B cell (primary cell): Measurements from ENCODE around the gene TAPBP. TPM values are rescaled to one million over a fixed set of nuclear protein-coding genes. Genes with fewer than 3 reads are reported as not detected.
A peak's percentile ranks its signal among the peaks of the same experiment; 100 is the strongest.

Source experiments
- ATAC-seq: fragments of 200-7000 bp; cut with Tn5 transposase; one replicate; pipeline ENCODE4 v1.10.0; 2021; ENCODE audit warnings: low read depth, mild to moderate bottlenecking, moderate number of reproducible peaks, moderate library complexity
- CTCF ChIA-PET: fragments of 350-600 bp; sonication (Branson Sonifier 250); formaldehyde crosslinking; loops from one replicate; lab custom pipeline; 2021; ENCODE audit warnings: antibody characterized with exemption, inconsistent platforms; lab: Charles Lee
- POLR2A ChIA-PET: fragments of 350-600 bp; sonication (Branson Sonifier 250); formaldehyde crosslinking; loops from one replicate; lab custom pipeline; 2021; ENCODE audit warnings: antibody characterized with exemption; lab: Charles Lee
- DNase-seq: peaks from one replicate; pipeline ENCODE4 v3.0.0; 2013
- H2AFZ ChIP-seq: 2 replicates; pipeline ENCODE4 v1.6.1; 2012; ENCODE audit warnings: mild to moderate bottlenecking, low read depth, low read length; ENCODE audit not compliant: insufficient read depth, poor library complexity, severe bottlenecking
- H3K27ac ChIP-seq, 2 donors: 1 replicate in 1 of 2; 2 replicates in 1 of 2; pipeline ENCODE4 v1.5.1; 2012 to 2013; ENCODE audit warnings: low read length in 2 of 2, mild to moderate bottlenecking in 2 of 2, moderate library complexity in 1 of 2
- H3K27me3 ChIP-seq, 4 experiments: fragments of 200-600 bp in 1 of 4; sonication (generic) in 1 of 4; replicated peaks in 1 of 4; 1 replicate in 2 of 4; 2 replicates in 2 of 4; pipeline versions ENCODE4 v1.6.1 to v1.7.0; 2013 to 2016; ENCODE audit warnings: low read length in 3 of 4, mild to moderate bottlenecking in 2 of 4, mixed read lengths in 1 of 4, moderate library complexity in 1 of 4; ENCODE audit not compliant: insufficient read depth in 4 of 4, control insufficient read depth in 3 of 4; ENCODE audit errors: control extremely low read depth in 1 of 4
- H3K36me3 ChIP-seq, 2 experiments: replicated peaks in 1 of 2; 1 replicate in 1 of 2; 2 replicates in 1 of 2; pipeline versions ENCODE4 v1.6.1 to v1.7.1; 2013; ENCODE audit warnings: low read length in 1 of 2; ENCODE audit not compliant: insufficient read depth in 2 of 2, control insufficient read depth in 1 of 2; ENCODE audit errors: control extremely low read depth in 1 of 2, extremely low read depth in 1 of 2
- H3K4me1 ChIP-seq, 2 donors: fragments of 200-600 bp in 1 of 2; sonication (generic) in 1 of 2; 1 replicate in 1 of 2; 2 replicates in 1 of 2; pipeline versions ENCODE4 v1.5.1 to v1.6.1; 2013 to 2017; ENCODE audit warnings: low read length in 2 of 2; ENCODE audit not compliant: control insufficient read depth in 2 of 2, insufficient read depth in 2 of 2
- H3K4me2 ChIP-seq: replicated peaks from 2 replicates; pipeline ENCODE3; 2012; ENCODE audit warnings: mild to moderate bottlenecking, low read depth, low read length; ENCODE audit not compliant: poor library complexity, severe bottlenecking
- H3K4me3 ChIP-seq, 5 experiments: fragments of 200-600 bp in 1 of 5; sonication (generic) in 1 of 5; 1 replicate in 3 of 5; 2 replicates in 2 of 5; pipeline versions ENCODE4 v1.5.1 to v1.7.0; 2011 to 2016; ENCODE audit warnings: low read length in 4 of 5, mild to moderate bottlenecking in 4 of 5, low read depth in 2 of 5, control low read depth in 1 of 5, moderate library complexity in 1 of 5; ENCODE audit not compliant: insufficient read depth in 1 of 5; ENCODE audit errors: control extremely low read depth in 1 of 5, extremely low read depth in 1 of 5
- H3K79me2 ChIP-seq: fragments of 200-600 bp; sonication (generic); one replicate; pipeline ENCODE4 v1.6.0; 2016; ENCODE audit warnings: low read length; ENCODE audit not compliant: control insufficient read depth, insufficient read depth
- H3K9ac ChIP-seq: fragments of 200-600 bp; sonication (generic); 2 replicates; pipeline ENCODE4 v1.6.1; 2017; ENCODE audit warnings: mild to moderate bottlenecking, low read length, moderate library complexity
- H3K9me3 ChIP-seq, 3 donors: one replicate each; pipeline versions ENCODE4 v1.6.1 to v1.7.1; 2013; ENCODE audit warnings: low read length in 2 of 3; ENCODE audit not compliant: control insufficient read depth in 2 of 3, insufficient read depth in 1 of 3; ENCODE audit errors: control extremely low read depth in 1 of 3
- H4K20me1 ChIP-seq: 2 replicates; pipeline ENCODE4 v1.6.0; 2012; ENCODE audit warnings: mild to moderate bottlenecking, low read length; ENCODE audit not compliant: insufficient read depth, control insufficient read depth, poor library complexity, severe bottlenecking
- H3K27ac Mint-ChIP-seq: one replicate; pipeline ENCODE4 v1.8.0; 2021; ENCODE audit warnings: mixed read lengths
- H3K27me3 Mint-ChIP-seq: one replicate; pipeline ENCODE4 v1.8.0; 2021; ENCODE audit warnings: mixed read lengths
- H3K4me1 Mint-ChIP-seq: one replicate; pipeline ENCODE4 v1.8.0; 2021; ENCODE audit warnings: mixed read lengths
- H3K4me3 Mint-ChIP-seq: one replicate; pipeline ENCODE4 v1.8.0; 2021; ENCODE audit warnings: mixed read lengths
- H3K9me3 Mint-ChIP-seq: one replicate; pipeline ENCODE4 v1.8.0; 2022; ENCODE audit warnings: mixed read lengths; ENCODE audit not compliant: insufficient read depth
- EZH2 ChIP-seq: IDR thresholded peaks from 2 replicates; pipeline ENCODE4 v1.6.1; 2012; ENCODE audit warnings: borderline replicate concordance, low read depth, mild to moderate bottlenecking, moderate library complexity, low read length; ENCODE audit not compliant: insufficient read depth, poor library complexity, severe bottlenecking
- WGBS: methylation state at CpG from one replicate; pipeline ENCODE4 v1.1.5; 2013; ENCODE audit warnings: missing lambda C conversion rate; ENCODE audit not compliant: insufficient coverage; 5-methylcytosine and 5-hydroxymethylcytosine counted together
- intact Hi-C: fragments of 100-400 bp; cut with micrococcal nuclease; formaldehyde crosslinking; loops from one replicate; pipeline ENCODE4 v1.10.0; 2022
- polyA plus RNA-seq: library from polyadenylated mRNA; depleted of rRNA; stranded (reverse); fragments of >200 nt; gene quantifications from 2 replicates; pipeline ENCODE4 v1.2.3, GENCODE V29; 2012
- total RNA-seq, 2 donors: library from RNA; stranded (reverse); fragments of 120-200 nt in 1 of 2; gene quantifications; 1 replicate in 1 of 2; 2 replicates in 1 of 2; pipeline versions ENCODE4 v1.2.3 to v1.2.4, GENCODE V29; 2013 to 2022
- TF ChIP-seq, protein P1 (sequence below): fragments of 200-600 bp; IDR thresholded peaks from one replicate; pipeline ENCODE4 v1.8.0; 2022; ENCODE audit warnings: antibody characterized with exemption, mild to moderate bottlenecking

The TAPBP gene
- total and polyA plus RNA-seq, 2 donors (not counting 1 experiment from before 2014, with no cell fraction given) = 302 to 310 TPM

DNA sequence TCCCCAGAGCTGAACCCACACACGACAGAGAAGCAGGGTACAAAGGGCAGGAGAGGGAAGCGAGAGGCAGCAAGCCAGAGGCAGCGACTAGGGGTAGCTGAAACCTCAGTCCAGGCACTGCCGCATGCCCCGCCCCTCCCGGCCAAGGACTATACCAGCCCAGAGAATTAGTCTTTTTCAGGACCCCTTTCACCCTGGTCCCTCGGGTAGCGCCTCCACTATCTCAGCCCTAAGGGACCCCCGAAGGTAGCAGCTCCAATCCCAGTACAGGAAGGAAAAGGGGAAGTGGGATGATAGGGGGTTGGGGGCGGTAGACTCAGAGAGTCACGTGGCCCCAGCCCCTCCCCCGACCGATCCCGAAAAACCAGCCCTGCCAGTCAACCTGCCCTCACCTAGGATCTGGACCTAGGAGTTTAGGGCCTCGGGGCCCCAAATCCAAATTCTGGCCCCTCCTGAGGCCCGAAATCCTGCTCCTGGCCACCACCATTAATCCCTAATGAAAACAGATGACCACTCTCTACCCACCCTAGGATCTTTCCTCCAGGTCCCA lies 16.4 kb downstream of the TAPBP start:
- Mint-ChIP-seq H3K4me1 (peaks cover 33% of the 10 kb centered on the region), H3K27me3 (no peaks in the 10 kb centered on the region), H3K4me3 (peak overlapping the region; percentile 99), H3K9me3 (no peaks in the 10 kb centered on the region), H3K27ac (peak overlapping the region; percentile 88)
- H3K36me3 ChIP-seq = peaks cover 0 to 53% of the 10 kb centered on the region in 2 experiments
- POLR2A ChIA-PET = interaction anchor here (1.6 to 3.3 kb wide), 6 partner anchors 9 to 47 kb away, joined by 4 to 21 read pairs (median 14); partner anchors contain the start of genes B3GALT4, RPS18, TAPBP and VPS52
- H2AFZ ChIP-seq = no peak overlapping the region
- ATAC-seq (no peak), DNase-seq (peak; percentile 63)
- H3K4me3 ChIP-seq = peak overlapping the region; percentile 32 to 96 (median 79)
- H3K27me3 ChIP-seq = no peaks in the 10 kb centered on the region
- H3K4me1 ChIP-seq = peaks cover 12 to 21% of the 10 kb centered on the region in 2 donors
- CTCF ChIA-PET = interaction anchor here (0.7 to 3.6 kb wide), 4 partner anchors 15 to 46 kb away, joined by 3 to 32 read pairs (median 4); partner anchors contain the start of genes B3GALT4, RPS18 and VPS52
- H4K20me1 ChIP-seq = peaks cover 20% of the 10 kb centered on the region
- H3K9ac ChIP-seq = peak overlapping the region; percentile 84
- peak overlapping the region; percentile 93 for H3K4me2 ChIP-seq
- H3K9me3 ChIP-seq = no peaks in the 10 kb centered on the region
- H3K79me2 ChIP-seq = peaks cover 13% of the 10 kb centered on the region
- intact Hi-C loops = no loop called here
- H3K27ac ChIP-seq = peak overlapping the region; percentile 60 to 91
- TF ChIP-seq, protein P1, sequence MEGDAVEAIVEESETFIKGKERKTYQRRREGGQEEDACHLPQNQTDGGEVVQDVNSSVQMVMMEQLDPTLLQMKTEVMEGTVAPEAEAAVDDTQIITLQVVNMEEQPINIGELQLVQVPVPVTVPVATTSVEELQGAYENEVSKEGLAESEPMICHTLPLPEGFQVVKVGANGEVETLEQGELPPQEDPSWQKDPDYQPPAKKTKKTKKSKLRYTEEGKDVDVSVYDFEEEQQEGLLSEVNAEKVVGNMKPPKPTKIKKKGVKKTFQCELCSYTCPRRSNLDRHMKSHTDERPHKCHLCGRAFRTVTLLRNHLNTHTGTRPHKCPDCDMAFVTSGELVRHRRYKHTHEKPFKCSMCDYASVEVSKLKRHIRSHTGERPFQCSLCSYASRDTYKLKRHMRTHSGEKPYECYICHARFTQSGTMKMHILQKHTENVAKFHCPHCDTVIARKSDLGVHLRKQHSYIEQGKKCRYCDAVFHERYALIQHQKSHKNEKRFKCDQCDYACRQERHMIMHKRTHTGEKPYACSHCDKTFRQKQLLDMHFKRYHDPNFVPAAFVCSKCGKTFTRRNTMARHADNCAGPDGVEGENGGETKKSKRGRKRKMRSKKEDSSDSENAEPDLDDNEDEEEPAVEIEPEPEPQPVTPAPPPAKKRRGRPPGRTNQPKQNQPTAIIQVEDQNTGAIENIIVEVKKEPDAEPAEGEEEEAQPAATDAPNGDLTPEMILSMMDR = no peak
- no peak for TF ChIP-seq EZH2
- WGBS = 6% methylated on average over 5 of the region's 16 CpGs
